KG1 (cell line): ENCODE results near the gene STRA6.

Experiments
- DNase-seq: peaks from one replicate; lab custom pipeline; 2025; lab: John Stamatoyannopoulos, UW

STRA6 gene

GRCh38 chr15:74202452-74203401, at the start of gene STRA6:
Gene STRA6, minus strand, starts transcription at chr15:74202787. Its CDS starts 520 bp downstream, at chr15:74202267.
- DNase-seq, result no peak

GRCh38 chr15:74252291-74252690, 49.7 kb upstream of the STRA6 start:
- no peak for DNase-seq

- no peak for DNase-seq
These were observed 48.7 kb upstream of the STRA6 start for GRCh38 chr15:74251131-74251811.

- no peak for DNase-seq
These were observed 47.7 kb upstream of the STRA6 start for GRCh38 chr15:74250266-74250665.

- no peak for DNase-seq
These were observed 42.9 kb upstream of the STRA6 start for GRCh38 chr15:74245342-74245931.

GRCh38 chr15:74244822-74245341, 42.3 kb upstream of the STRA6 start:
- DNase-seq, result no peak

GRCh38 chr15:74243431-74243830, 40.8 kb upstream of the STRA6 start:
- no peak for DNase-seq

GRCh38 chr15:74242441-74243185, 40.0 kb upstream of the STRA6 start:
- no peak for DNase-seq

- no peak for DNase-seq
These were observed 38.5 kb upstream of the STRA6 start for GRCh38 chr15:74240897-74241614.

GRCh38 chr15:74240002-74240568, 37.5 kb upstream of the STRA6 start:
- DNase-seq, result no peak

GRCh38 chr15:74239051-74239705, 36.6 kb upstream of the STRA6 start:
- DNase-seq, result no peak

- no peak for DNase-seq
These were observed 33.4 kb upstream of the STRA6 start, which contains the start of gene CCDC33 for GRCh38 chr15:74235962-74236361. Gene CCDC33, plus strand, starts transcription at chr15:74236326. Its CDS starts 394 bp downstream, at chr15:74236720.

- no peak for DNase-seq
These were observed 31.9 kb upstream of the STRA6 start for GRCh38 chr15:74234598-74234875.

- DNase-seq, result no peak
These were observed 31.4 kb upstream of the STRA6 start for GRCh38 chr15:74233851-74234597.

GRCh38 chr15:74233373-74233772, 30.8 kb upstream of the STRA6 start:
- no peak for DNase-seq

- DNase-seq, result no peak
These were observed 28.9 kb upstream of the STRA6 start for GRCh38 chr15:74231475-74231874.

- no peak for DNase-seq
These were observed 27.1 kb upstream of the STRA6 start for GRCh38 chr15:74229686-74230085.

GRCh38 chr15:74228723-74229081, 26.1 kb upstream of the STRA6 start:
- DNase-seq, result no peak

GRCh38 chr15:74227968-74228722, 25.6 kb upstream of the STRA6 start:
- no peak for DNase-seq
